HG03103 (cell line): Measurements from ENCODE around the gene PRRT1B.

Experiments
- ATAC-seq: cut with Tn5 transposase; IDR thresholded peaks from one replicate; pipeline ENCODE4 v1.9.1; 2021; ENCODE audit warnings: low read depth; ENCODE audit not compliant: unreplicated experiment

PRRT1B gene

GRCh38 chr9:131578731-131579504 is 33.6 kb downstream of the PRRT1B start:
- ATAC-seq: no peak

DNA sequence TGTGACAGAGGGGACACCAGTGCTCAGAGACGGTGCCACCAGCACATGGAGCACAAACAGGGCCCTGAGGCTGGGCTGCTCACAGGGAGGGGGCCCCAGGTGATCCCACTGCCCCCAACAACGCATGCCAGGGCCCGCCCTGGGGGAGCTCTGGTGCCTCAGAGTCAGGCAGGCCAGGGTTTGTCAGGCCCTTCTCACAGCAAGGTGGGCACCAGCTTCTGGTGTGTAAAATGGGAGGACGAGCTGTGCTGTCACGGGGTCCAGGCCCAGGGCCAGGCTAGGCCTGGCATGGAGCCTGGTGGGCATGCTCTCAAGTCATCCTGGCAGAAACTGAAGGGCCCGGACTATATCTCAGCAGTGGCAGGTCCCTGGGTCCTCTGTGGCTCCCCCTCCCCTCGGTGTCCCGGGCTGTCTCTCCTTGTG is 34.5 kb downstream of the PRRT1B start:
- ATAC-seq: no peak

- no peak for ATAC-seq
These were observed 35.0 kb downstream of the PRRT1B start for GRCh38 chr9:131580358-131580757.

GRCh38 chr9:131582056-131582455 is 36.7 kb downstream of the PRRT1B start:
- no peak for ATAC-seq

DNA sequence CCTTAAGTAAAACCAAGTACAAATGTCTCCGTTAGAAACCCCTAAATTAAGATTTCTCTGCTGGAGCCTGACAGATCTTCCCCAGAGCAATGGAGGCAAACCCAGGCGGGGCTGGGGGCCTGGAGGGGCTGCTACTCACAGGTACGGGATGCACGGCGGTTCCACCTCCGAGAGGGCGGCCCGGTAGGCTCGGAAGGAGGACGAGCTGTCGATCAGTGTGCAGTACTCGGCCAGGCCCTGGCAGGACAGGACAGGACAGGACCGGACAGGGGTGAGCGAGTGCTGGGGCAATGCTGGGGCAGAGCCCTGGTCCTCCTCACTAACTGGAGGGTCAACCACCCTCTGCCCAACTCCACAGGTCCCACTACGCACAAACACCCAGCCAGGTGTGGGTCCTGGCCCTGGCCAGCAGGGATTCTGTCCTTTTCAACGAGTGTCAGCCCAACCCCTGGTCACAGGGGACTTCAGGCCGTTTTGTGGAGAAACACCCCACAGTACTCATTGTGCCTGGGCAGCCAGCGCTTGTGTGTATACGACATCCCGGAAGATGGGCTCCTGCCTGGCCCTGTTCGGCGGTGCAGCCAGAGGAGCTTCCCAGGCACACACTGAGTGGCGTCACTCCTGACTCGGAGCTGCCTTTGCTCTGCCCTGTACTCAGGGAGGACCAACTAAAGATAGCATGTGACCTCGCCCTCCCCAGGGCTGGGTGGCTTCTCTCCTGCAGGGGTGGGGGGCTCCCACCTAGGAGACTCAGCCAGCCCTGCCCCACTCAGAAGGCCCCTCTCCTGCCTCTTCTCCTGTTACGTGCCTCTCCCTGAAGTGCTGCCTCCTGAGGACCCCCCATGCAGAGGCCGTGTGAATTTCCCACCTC is 37.4 kb downstream of the PRRT1B start:
- no peak for ATAC-seq

DNA sequence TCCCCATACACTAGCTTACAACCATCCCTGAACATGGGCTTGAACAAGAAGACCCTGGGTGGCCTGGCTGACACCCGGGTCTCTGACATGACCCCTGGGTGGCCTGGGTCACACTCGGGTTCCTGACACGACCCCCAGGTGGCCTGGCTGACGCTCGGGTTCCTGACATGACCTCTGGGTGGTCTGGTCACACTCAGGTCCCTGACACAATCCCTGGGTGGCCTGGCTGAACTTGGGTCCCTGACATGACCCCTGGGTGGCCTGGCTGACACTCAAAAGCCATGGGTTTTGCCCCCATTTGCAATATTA is 38.0 kb downstream of the PRRT1B start:
- ATAC-seq: no peak

DNA sequence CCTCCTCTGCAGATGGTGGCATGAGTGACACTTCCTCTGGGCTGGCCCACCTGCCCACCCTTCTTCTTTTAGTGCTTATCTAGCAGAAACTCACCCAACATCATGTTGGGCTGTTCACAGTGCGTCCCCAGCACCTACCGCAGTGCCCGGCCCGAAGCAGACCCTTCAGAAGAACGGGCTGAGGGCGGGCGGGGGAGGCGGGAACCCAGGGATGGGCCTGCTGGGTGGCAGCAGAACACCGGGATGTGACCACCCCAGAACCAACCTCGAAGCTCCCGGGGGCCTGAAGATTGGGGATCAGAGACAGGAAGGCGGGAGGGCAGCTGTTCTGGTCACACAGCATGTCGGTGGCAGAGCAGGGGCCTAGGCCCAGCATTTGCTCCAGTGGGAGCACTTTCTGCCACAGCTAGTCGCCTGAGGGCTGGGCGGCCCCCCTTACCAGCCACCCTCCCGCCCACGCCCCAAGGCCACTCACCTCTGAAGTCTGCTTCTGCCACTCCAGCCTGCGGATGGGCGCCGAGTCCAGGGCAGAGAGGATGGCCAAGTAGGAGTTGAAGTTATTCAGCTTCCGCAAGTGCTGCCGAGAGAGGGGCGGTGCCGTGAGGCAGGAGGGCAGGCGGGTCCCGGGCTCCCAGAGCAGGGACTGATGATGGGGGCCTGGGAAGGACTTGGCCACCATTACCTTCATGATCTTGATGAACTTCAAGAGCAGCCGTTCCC is 38.7 kb downstream of the PRRT1B start:
- ATAC-seq: no peak

DNA sequence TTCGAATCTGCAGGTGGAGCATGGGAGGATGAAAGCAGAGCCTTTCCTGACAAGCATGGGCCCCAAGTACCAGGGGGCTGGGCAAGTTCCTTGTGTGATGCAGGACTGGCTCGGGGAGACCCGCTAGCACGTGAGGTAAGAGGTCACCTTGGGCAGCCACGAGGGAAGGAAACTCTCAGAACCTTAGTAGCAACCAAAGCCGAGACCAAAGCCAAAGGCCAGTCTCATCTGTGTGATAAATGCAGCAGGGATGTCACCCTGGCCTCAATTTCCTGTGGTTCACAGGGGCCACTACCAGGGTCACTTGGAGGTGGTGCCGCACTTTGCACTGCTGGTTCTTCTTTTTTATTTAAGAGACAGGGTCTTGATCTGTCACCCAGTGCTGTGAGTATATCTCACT is 39.5 kb downstream of the PRRT1B start:
- no peak for ATAC-seq

DNA sequence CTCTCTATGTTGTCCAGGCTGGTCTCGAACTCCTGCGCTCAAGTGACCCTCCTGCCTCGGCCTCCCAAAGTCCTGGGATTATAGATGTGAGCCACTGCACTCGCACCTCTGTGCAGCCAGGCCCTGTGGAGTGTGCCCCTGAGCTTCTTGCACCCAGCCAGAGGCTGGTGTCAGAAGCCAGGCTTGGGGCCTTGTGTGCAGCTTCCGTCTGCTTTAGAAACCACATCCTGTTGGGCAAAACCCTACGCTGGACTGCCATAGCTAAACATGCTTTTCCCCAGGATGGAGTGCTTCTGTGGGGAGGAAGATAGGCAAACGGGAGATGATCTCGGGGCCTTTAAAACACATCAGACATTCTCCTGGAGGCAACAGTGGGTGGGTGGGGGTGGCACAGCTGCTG is 40.1 kb downstream of the PRRT1B start:
- no peak for ATAC-seq

GRCh38 chr9:131587331-131587730 is 42.0 kb downstream of the PRRT1B start:
- no peak for ATAC-seq

- ATAC-seq: no peak
These were observed 42.6 kb downstream of the PRRT1B start for GRCh38 chr9:131587906-131588305.

DNA sequence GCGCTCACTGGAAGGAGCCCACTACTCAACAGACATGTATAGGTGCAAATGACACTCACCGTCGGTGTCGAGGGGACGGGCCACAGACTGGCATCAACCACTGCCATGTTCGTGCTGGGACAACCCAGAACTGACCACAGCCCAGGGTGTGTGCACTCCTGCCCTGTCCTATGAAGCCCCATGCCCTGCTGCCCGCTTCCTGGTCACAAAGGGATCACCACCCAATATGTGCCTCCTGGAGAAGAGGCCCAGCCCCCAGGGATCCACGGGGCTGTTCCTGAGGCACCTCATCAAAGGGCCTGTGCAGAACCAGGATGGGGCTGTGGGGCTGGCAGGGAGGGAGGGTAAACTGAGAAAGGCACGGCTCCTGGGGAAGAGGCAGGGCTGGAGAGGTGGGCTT is 43.1 kb downstream of the PRRT1B start:
- ATAC-seq: no peak

- ATAC-seq: no peak
These were observed 43.9 kb downstream of the PRRT1B start for GRCh38 chr9:131589124-131589711.

- ATAC-seq: no peak
These were observed 44.7 kb downstream of the PRRT1B start for GRCh38 chr9:131589993-131590392.

DNA sequence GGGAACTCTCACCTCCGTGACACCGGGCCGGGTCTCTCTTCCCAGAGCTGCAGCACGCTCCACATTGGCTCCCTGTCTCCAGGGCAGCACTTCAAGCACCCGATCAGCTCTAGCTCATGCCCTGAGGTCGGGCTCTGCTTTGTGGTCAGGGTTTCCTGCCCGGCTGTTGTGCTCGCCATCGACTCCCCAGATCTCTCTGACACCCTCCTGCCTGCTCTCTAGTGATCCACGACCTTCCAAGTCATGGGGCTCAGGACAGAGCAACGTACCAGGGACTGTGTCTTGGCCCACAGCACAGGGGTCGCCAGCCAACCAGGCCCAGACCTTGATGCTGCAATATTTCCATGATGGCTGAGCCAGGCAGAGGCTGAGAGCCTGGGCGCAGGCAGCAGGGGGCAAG is 45.1 kb downstream of the PRRT1B start:
- no peak for ATAC-seq

- ATAC-seq: no peak
These were observed 45.9 kb downstream of the PRRT1B start for GRCh38 chr9:131590907-131591844.

DNA sequence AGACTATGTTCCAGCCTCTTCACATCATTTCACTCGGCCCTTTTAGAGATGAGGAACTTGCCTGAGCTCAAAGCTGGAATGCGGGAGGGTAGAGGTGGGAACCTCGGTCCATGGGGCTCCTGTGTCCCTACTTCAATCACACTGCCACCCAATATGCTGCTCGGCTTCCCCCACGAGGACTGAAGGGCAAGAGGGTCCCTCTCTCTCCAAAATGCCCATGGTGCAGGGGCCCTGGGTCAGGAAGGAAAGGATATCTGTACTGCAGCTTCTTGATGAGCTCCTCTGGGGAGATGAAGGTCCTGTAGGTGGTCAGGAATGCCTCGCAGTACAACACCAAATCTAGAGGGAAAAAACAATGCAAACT is 46.5 kb downstream of the PRRT1B start:
- ATAC-seq: no peak

DNA sequence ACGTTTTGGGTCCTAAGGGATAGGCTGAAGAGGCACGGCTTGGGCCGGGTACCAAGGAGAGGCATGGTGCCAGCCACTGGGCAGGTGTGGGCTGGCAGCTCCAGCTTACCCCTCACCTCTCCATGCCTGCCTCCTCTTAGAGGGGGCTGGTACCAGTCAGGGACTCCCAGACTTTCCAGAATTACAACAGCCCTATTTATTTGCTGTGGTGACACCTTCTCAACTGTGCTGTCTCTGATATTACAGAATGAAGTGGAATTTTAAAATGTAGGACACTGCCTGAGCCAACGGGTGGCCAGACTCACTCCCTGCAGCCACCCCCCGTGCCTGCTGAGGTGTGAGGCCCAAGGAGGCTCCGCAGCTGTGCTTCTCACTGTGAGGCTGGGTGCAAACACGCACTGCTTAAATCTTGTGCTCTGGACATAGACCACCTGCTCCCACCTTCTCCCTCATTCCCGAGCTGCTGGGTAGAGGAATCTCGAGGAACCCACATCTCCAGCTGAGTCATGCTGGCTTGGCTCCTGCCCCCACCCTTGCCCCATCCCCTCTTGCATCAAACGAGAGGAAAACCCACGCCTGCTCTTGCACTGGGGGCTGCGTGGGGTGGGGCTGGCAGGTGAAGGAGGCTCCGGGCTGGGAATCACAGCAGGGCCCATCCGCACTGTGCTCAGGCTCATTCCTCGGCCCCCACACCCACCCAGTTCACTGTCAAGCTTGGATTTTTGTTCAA is 47.9 kb downstream of the PRRT1B start:
- no peak for ATAC-seq

GRCh38 chr9:131593936-131594665 is 48.8 kb downstream of the PRRT1B start:
- ATAC-seq: no peak
